ENCODE data around the gene UPP1.

The UPP1 gene

DNA sequence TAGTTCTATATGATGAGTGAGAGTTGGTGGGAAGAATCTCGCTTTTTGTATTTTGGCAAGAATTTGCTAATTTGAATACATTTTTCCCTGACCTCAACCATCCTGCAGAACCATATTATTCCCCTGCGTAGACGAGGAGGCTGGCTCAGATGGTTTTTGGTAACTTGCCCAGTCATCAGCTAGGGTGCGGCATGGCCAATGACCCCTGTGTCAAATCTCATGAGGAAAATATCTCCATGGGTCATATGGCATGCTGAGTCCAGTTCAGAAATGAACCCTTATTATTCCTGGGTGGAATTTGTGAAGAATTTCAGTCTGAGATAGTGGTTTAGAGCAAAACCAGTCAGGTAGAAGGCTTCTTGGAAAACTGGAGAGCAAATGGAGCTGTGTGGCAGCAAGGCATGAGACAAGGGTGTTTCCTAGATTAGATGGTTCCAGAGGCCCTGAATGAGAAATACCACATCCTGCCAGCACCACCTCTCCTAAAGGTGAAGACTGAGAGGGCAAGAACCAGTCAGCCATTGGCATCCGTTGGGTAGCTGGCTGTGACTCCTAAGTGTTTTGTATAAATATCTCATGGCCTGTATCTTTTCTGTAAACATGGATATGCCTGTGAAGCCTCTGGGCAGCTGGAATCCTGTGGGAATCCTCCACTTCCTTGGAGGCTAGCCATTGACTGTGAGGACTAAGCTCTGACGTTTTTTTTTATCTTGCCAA, 5.8 kb upstream of the UPP1 start:
- no peak for TF ChIP-seq TAF1 (IDR thresholded peaks at IDR 0.05; ENCODE audit: borderline replicate concordance, insufficient read depth, low read length)
- TF ChIP-seq FOXP2 (optimal IDR thresholded peaks at IDR 0.05; ENCODE audit: borderline replicate concordance, extremely low read depth, extremely low read length, insufficient read depth), result no peak
- no peak for TF ChIP-seq REST (IDR thresholded peaks at IDR 0.05; ENCODE audit: insufficient read depth in 1 of 2, low read depth in 2 of 2, low read length in 2 of 2)
- TF ChIP-seq SIN3A (IDR thresholded peaks at IDR 0.05; ENCODE audit: borderline replicate concordance, insufficient read depth, low read length), result no peak
- TF ChIP-seq POLR2AphosphoS5 (IDR thresholded peaks at IDR 0.05; ENCODE audit: low read depth, low read length), result no peak

GRCh38 chr7:48084727-48085432, 4.2 kb upstream of the UPP1 start:
- TF ChIP-seq REST (IDR thresholded peaks at IDR 0.05; ENCODE audit: insufficient read depth in 1 of 2, low read depth in 2 of 2, low read length in 2 of 2), result peak in 1 of 2 experiments; percentile 68; a peak in 1 of 4 replicates
- TF ChIP-seq POLR2AphosphoS5 (IDR thresholded peaks at IDR 0.05; ENCODE audit: low read depth, low read length), result peak; percentile 44; the same call in 1 of the 2 replicates
- TF ChIP-seq FOXP2 (optimal IDR thresholded peaks at IDR 0.05; ENCODE audit: borderline replicate concordance, extremely low read depth, extremely low read length, insufficient read depth), result peak; percentile 70
- TF ChIP-seq TAF1 (IDR thresholded peaks at IDR 0.05; ENCODE audit: borderline replicate concordance, insufficient read depth, low read length), result no peak
- peak; percentile 69; the same call in 1 of the 2 replicates for TF ChIP-seq SIN3A (IDR thresholded peaks at IDR 0.05; ENCODE audit: borderline replicate concordance, insufficient read depth, low read length)

GRCh38 chr7:48085433-48085791, 3.7 kb upstream of the UPP1 start:
- TF ChIP-seq REST (IDR thresholded peaks at IDR 0.05; ENCODE audit: insufficient read depth in 1 of 2, low read depth in 2 of 2, low read length in 2 of 2) (no peak), TAF1 (IDR thresholded peaks at IDR 0.05; ENCODE audit: borderline replicate concordance, insufficient read depth, low read length) (no peak), POLR2AphosphoS5 (IDR thresholded peaks at IDR 0.05; ENCODE audit: low read depth, low read length) (no peak), SIN3A (IDR thresholded peaks at IDR 0.05; ENCODE audit: borderline replicate concordance, insufficient read depth, low read length) (no peak), FOXP2 (optimal IDR thresholded peaks at IDR 0.05; ENCODE audit: borderline replicate concordance, extremely low read depth, extremely low read length, insufficient read depth) (no peak)

DNA sequence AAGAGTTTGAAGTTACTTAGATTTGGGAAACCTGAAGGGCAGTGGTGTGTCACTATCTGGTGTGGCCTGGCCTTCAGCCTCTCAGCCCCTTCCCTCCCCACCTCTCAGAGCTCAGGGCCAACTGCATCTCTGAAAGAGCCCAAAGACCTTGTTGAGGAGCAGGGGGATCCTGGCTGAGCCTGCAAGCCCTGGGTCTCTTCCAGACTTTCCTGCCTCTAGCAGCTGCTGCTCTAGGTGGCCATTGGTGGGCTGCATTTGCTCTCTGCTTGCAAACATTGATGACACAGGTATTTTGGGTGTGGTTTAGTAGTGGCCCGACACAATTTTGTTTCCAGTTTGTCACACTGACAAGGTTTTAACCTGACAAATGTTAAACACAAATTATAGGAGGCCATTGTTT, 3.1 kb upstream of the UPP1 start:
- no peak for TF ChIP-seq POLR2AphosphoS5 (IDR thresholded peaks at IDR 0.05; ENCODE audit: low read depth, low read length)

GRCh38 chr7:48087349-48087748, 1.7 kb upstream of the UPP1 start:
- TF ChIP-seq REST (IDR thresholded peaks at IDR 0.05; ENCODE audit: insufficient read depth in 1 of 2, low read depth in 2 of 2, low read length in 2 of 2) (no peak), SIN3A (IDR thresholded peaks at IDR 0.05; ENCODE audit: borderline replicate concordance, insufficient read depth, low read length) (no peak), POLR2AphosphoS5 (IDR thresholded peaks at IDR 0.05; ENCODE audit: low read depth, low read length) (no peak), TAF1 (IDR thresholded peaks at IDR 0.05; ENCODE audit: borderline replicate concordance, insufficient read depth, low read length) (no peak), FOXP2 (optimal IDR thresholded peaks at IDR 0.05; ENCODE audit: borderline replicate concordance, extremely low read depth, extremely low read length, insufficient read depth) (no peak)
